IMR-90 (cell line): ENCODE measurements around the gene LAMB2. TPM values are rescaled to one million over a fixed set of nuclear protein-coding genes. Genes with fewer than 3 reads are reported as not detected.

Experiments used
- ATAC-seq: fragments of 200-7000 bp; cut with Tn5 transposase; 2 replicates; pipeline ENCODE4 v1.9.1; 2020; ENCODE audit warnings: low read depth, mild to moderate bottlenecking, moderate library complexity
- BruUV-seq: library from RNA; stranded (reverse); fragments of 400-500 nt; replicated peaks from 2 replicates; lab custom pipeline; 2021; lab: Mats Ljungman, UMichigan
- CTCF ChIA-PET: fragments of 300-600 bp; formaldehyde crosslinking; extraction: SDS; loops from one replicate; lab custom pipeline; 2021; ENCODE audit warnings: antibody characterized with exemption; lab: Yijun Ruan, JAX
- POLR2A ChIA-PET: fragments of 300-600 bp; sonication (Branson Sonifier 250); formaldehyde crosslinking; loops from one replicate; lab custom pipeline; 2022; ENCODE audit warnings: antibody characterized with exemption; ENCODE audit not compliant: unreplicated experiment; lab: Charles Lee
- DNase-seq: peaks from one replicate; pipeline ENCODE4 v3.0.0; 2013
- H2AFZ ChIP-seq: replicated peaks from 2 replicates; pipeline ENCODE3; 2013; ENCODE audit warnings: low read length, mild to moderate bottlenecking; ENCODE audit not compliant: poor library complexity
- H2AK5ac ChIP-seq: 2 replicates; pipeline ENCODE4 v1.6.1; 2013; ENCODE audit warnings: low read depth, low read length, inconsistent platforms
- H2AK9ac ChIP-seq: replicated peaks from 2 replicates; pipeline ENCODE3; 2013; ENCODE audit warnings: mild to moderate bottlenecking, low read depth, low read length, moderate library complexity; ENCODE audit not compliant: poor library complexity
- H2BK120ac ChIP-seq: 2 replicates; pipeline ENCODE4 v1.6.1; 2013; ENCODE audit warnings: low read depth, low read length, inconsistent platforms
- H2BK15ac ChIP-seq: 3 replicates; pipeline ENCODE4 v1.6.1; 2013; ENCODE audit warnings: low read depth, low read length, inconsistent platforms
- H2BK20ac ChIP-seq: 2 replicates; pipeline ENCODE4 v1.6.1; 2013; ENCODE audit warnings: low read depth, mild to moderate bottlenecking, inconsistent platforms, low read length, moderate library complexity
- H2BK5ac ChIP-seq: 2 replicates; pipeline ENCODE4 v1.6.1; 2013; ENCODE audit warnings: mild to moderate bottlenecking, low read depth, low read length, inconsistent platforms; ENCODE audit not compliant: poor library complexity, severe bottlenecking
- H3K14ac ChIP-seq: replicated peaks from 2 replicates; pipeline ENCODE4 v1.6.1; 2013; ENCODE audit warnings: low read depth, low read length, inconsistent platforms
- H3K18ac ChIP-seq: 2 replicates; pipeline ENCODE4 v1.6.1; 2013; ENCODE audit warnings: low read depth, low read length, control low read depth
- H3K23ac ChIP-seq: 2 replicates; pipeline ENCODE4 v1.6.1; 2013; ENCODE audit warnings: low read depth, low read length, inconsistent platforms
- H3K27ac ChIP-seq: 2 replicates; pipeline ENCODE4 v1.5.1; 2013; ENCODE audit warnings: mild to moderate bottlenecking, control low read depth, low read length; ENCODE audit not compliant: insufficient read depth
- H3K27me3 ChIP-seq: 2 replicates; pipeline ENCODE4 v1.6.1; 2013; ENCODE audit warnings: low read length; ENCODE audit not compliant: control insufficient read depth, insufficient read depth
- H3K36me3 ChIP-seq: 2 replicates; pipeline ENCODE4 v1.6.1; 2013; ENCODE audit warnings: low read length, mixed read lengths; ENCODE audit not compliant: control insufficient read depth, insufficient read depth
- H3K4ac ChIP-seq: 2 replicates; pipeline ENCODE4 v1.6.1; 2013; ENCODE audit warnings: low read depth, low read length, inconsistent platforms
- H3K4me1 ChIP-seq: 2 replicates; pipeline ENCODE4 v1.6.1; 2013; ENCODE audit warnings: low read length, mixed read lengths; ENCODE audit not compliant: control insufficient read depth, insufficient read depth
- H3K4me2 ChIP-seq: 2 replicates; pipeline ENCODE4 v1.6.1; 2013; ENCODE audit warnings: low read depth, mild to moderate bottlenecking, control low read depth, low read length, moderate library complexity
- H3K4me3 ChIP-seq: 2 replicates; pipeline ENCODE4 v1.5.1; 2013; ENCODE audit warnings: low read depth, mild to moderate bottlenecking, control low read depth, low read length, moderate library complexity; ENCODE audit not compliant: insufficient read depth
- H3K56ac ChIP-seq: 2 replicates; pipeline ENCODE4 v1.6.1; 2013; ENCODE audit warnings: low read length, inconsistent platforms; ENCODE audit not compliant: insufficient read depth; ENCODE audit errors: extremely low read depth
- H3K79me1 ChIP-seq, 2 experiments: 2 replicates each; pipeline ENCODE4 v1.6.1; 2013; ENCODE audit warnings: low read length in 2 of 2, inconsistent platforms in 1 of 2, low read depth in 1 of 2
- H3K9ac ChIP-seq: 2 replicates; pipeline ENCODE4 v1.6.1; 2013; ENCODE audit warnings: low read depth, low read length, control low read depth
- H3K9me1 ChIP-seq: 2 replicates; pipeline ENCODE4 v1.6.1; 2013; ENCODE audit warnings: low read length, inconsistent platforms; ENCODE audit not compliant: insufficient read depth
- H3K9me3 ChIP-seq: 2 replicates; pipeline ENCODE4 v1.6.1; 2013; ENCODE audit warnings: low read length; ENCODE audit not compliant: control insufficient read depth, insufficient read depth
- H4K20me1 ChIP-seq: 2 replicates; pipeline ENCODE4 v1.6.1; 2013; ENCODE audit warnings: low read length, inconsistent platforms; ENCODE audit not compliant: insufficient read depth
- H4K5ac ChIP-seq: 2 replicates; pipeline ENCODE4 v1.6.1; 2013; ENCODE audit warnings: mild to moderate bottlenecking, low read depth, low read length, control low read depth
- H4K8ac ChIP-seq, 2 experiments: 2 replicates each; pipeline ENCODE4 v1.6.1; 2013; ENCODE audit warnings: low read depth in 2 of 2, low read length in 2 of 2, control low read depth in 1 of 2, inconsistent platforms in 1 of 2
- H4K91ac ChIP-seq: 2 replicates; pipeline ENCODE4 v1.6.1; 2013; ENCODE audit warnings: low read depth, low read length, inconsistent platforms; ENCODE audit not compliant: insufficient read depth
- BHLHE40 ChIP-seq: fragments of 150-350 bp; IDR thresholded peaks from 2 replicates; pipeline ENCODE4 v1.6.1; 2016; ENCODE audit warnings: mild to moderate bottlenecking, low read depth, low read length
- CEBPB ChIP-seq: IDR thresholded peaks from 2 replicates; pipeline ENCODE4 v1.6.1; 2012; ENCODE audit warnings: low read depth, low read length, improper control_type of control experiment
- ELK1 ChIP-seq: fragments of 150-350 bp; IDR thresholded peaks from 2 replicates; pipeline ENCODE4 v1.6.1; 2016; ENCODE audit warnings: low read depth, mild to moderate bottlenecking, low read length, moderate library complexity, borderline replicate concordance
- FOS ChIP-seq: fragments of 150-350 bp; IDR thresholded peaks from 2 replicates; pipeline ENCODE4 v1.6.1; 2016; ENCODE audit warnings: low read depth, low read length
- MAFK ChIP-seq: IDR thresholded peaks from 2 replicates; pipeline ENCODE4 v1.6.1; 2012; ENCODE audit warnings: low read depth, low read length, improper control_type of control experiment
- MAZ ChIP-seq: IDR thresholded peaks from 2 replicates; pipeline ENCODE4 v1.6.1; 2012; ENCODE audit warnings: low read depth, mild to moderate bottlenecking, low read length, improper control_type of control experiment, moderate library complexity, borderline replicate concordance
- MXI1 ChIP-seq: IDR thresholded peaks from 2 replicates; pipeline ENCODE4 v1.6.1; 2012; ENCODE audit warnings: low read depth, mild to moderate bottlenecking, low read length, moderate library complexity, borderline replicate concordance
- NFE2L2 ChIP-seq: fragments of 150-350 bp; IDR thresholded peaks from 2 replicates; pipeline ENCODE4 v1.6.1; 2016; ENCODE audit warnings: low read depth, mild to moderate bottlenecking, low read length
- POLR2A ChIP-seq: IDR thresholded peaks from 2 replicates; pipeline ENCODE4 v1.6.1; 2012; ENCODE audit warnings: mild to moderate bottlenecking, low read depth, low read length
- RAD21 ChIP-seq: IDR thresholded peaks from 2 replicates; pipeline ENCODE4 v1.6.1; 2012; ENCODE audit warnings: low read length, improper control_type of control experiment
- RCOR1 ChIP-seq: IDR thresholded peaks from 2 replicates; pipeline ENCODE4 v1.6.1; 2012; ENCODE audit warnings: mild to moderate bottlenecking, low read length, improper control_type of control experiment; ENCODE audit not compliant: insufficient replicate concordance
- SMC3 ChIP-seq: fragments of 150-350 bp; IDR thresholded peaks from 2 replicates; pipeline ENCODE4 v1.6.1; 2016; ENCODE audit warnings: low read depth, mild to moderate bottlenecking, antibody characterized with exemption, low read length, moderate library complexity
- WGBS, 2 experiments: methylation state at CpG; one replicate each; pipeline versions ENCODE4 v1.1.5 to v1.1.7; 2013; ENCODE audit warnings: missing lambda C conversion rate in 2 of 2; ENCODE audit not compliant: insufficient read length in 1 of 2; ENCODE audit errors: extremely low coverage in 2 of 2; 5-methylcytosine and 5-hydroxymethylcytosine counted together
- dilution Hi-C: fragments of 300-500 bp; cut with HindIII; formaldehyde crosslinking; loops from one replicate; pipeline ENCODE4 v1.14.3; 2018; ENCODE audit warnings: low sequenced_read_pairs; ENCODE audit not compliant: unreplicated experiment
- in situ Hi-C: fragments of 300-500 bp; cut with MboI; formaldehyde crosslinking; loops from 3 replicates; pipeline ENCODE4 v1.14.3; 2019; ENCODE audit warnings: low sequenced_read_pairs, inconsistent platforms, mixed read lengths
- intact Hi-C: fragments of 100-400 bp; cut with micrococcal nuclease; formaldehyde crosslinking; loops from 2 replicates; pipeline ENCODE4 v1.10.0; 2022
- polyA plus RNA-seq, 3 experiments: library from polyadenylated mRNA; depleted of rRNA; stranded (reverse); fragments of >200 nt; gene quantifications; 2 replicates each; pipeline ENCODE4 v1.2.3, GENCODE V29; 2012; ENCODE audit warnings: low replicate concordance in 1 of 3
- total RNA-seq: library from RNA; depleted of rRNA; stranded (reverse); fragments of >200 nt; gene quantifications from 2 replicates; pipeline ENCODE4 v1.2.3, GENCODE V29; 2012
- TF ChIP-seq, protein P1 (sequence below): conservative IDR thresholded peaks from 2 replicates; pipeline ENCODE4 v1.5.1; 2012; ENCODE audit warnings: mild to moderate bottlenecking, low read depth, low read length, improper control_type of control experiment
- TF ChIP-seq, protein P2 (sequence below): fragments of 150-350 bp; IDR thresholded peaks from 2 replicates; pipeline ENCODE4 v1.6.1; 2017; ENCODE audit warnings: mild to moderate bottlenecking, antibody characterized with exemption, low read length, low read depth

LAMB2 gene
- total and polyA plus RNA-seq, 2 of the 4 experiments (the other 2 are of a cell fraction) = 213 to 570 TPM

- Histone ChIP-seq H3K18ac (no peak overlapping the region), H2AK9ac (no peak overlapping the region), H2AK5ac (no peak overlapping the region), H4K91ac (no peak overlapping the region), H3K4me1 (peaks cover 2% of the 10 kb centered on the region; the same call in 1 of the 2 replicates), H3K23ac (no peak overlapping the region), H3K4ac (no peak overlapping the region), H3K56ac (no peak overlapping the region), H3K4me3 (no peak overlapping the region), H4K8ac (no peak overlapping the region), H2BK120ac (no peak overlapping the region), H3K36me3 (peaks cover 59% of the 10 kb centered on the region), H2BK15ac (no peak overlapping the region), H3K9me1 (peaks cover 2% of the 10 kb centered on the region; the same call in 1 of the 2 replicates), H4K20me1 (no peaks in the 10 kb centered on the region), H3K27ac (no peak overlapping the region), H3K9ac (no peak overlapping the region), H3K4me2 (no peak overlapping the region), H2AFZ (no peak overlapping the region), H3K9me3 (no peaks in the 10 kb centered on the region), H3K79me1 (peaks cover 21 to 23% of the 10 kb centered on the region in 2 experiments), H2BK5ac (no peak overlapping the region), H3K14ac (no peak overlapping the region), H2BK20ac (no peak overlapping the region), H4K5ac (no peak overlapping the region), H3K27me3 (no peaks in the 10 kb centered on the region)
- TF ChIP-seq, protein P1, sequence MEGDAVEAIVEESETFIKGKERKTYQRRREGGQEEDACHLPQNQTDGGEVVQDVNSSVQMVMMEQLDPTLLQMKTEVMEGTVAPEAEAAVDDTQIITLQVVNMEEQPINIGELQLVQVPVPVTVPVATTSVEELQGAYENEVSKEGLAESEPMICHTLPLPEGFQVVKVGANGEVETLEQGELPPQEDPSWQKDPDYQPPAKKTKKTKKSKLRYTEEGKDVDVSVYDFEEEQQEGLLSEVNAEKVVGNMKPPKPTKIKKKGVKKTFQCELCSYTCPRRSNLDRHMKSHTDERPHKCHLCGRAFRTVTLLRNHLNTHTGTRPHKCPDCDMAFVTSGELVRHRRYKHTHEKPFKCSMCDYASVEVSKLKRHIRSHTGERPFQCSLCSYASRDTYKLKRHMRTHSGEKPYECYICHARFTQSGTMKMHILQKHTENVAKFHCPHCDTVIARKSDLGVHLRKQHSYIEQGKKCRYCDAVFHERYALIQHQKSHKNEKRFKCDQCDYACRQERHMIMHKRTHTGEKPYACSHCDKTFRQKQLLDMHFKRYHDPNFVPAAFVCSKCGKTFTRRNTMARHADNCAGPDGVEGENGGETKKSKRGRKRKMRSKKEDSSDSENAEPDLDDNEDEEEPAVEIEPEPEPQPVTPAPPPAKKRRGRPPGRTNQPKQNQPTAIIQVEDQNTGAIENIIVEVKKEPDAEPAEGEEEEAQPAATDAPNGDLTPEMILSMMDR = no peak
- TF ChIP-seq FOS = no peak
- TF ChIP-seq SMC3 = no peak
- no peak for TF ChIP-seq MXI1
- no peak for TF ChIP-seq POLR2A
- TF ChIP-seq, protein P2, sequence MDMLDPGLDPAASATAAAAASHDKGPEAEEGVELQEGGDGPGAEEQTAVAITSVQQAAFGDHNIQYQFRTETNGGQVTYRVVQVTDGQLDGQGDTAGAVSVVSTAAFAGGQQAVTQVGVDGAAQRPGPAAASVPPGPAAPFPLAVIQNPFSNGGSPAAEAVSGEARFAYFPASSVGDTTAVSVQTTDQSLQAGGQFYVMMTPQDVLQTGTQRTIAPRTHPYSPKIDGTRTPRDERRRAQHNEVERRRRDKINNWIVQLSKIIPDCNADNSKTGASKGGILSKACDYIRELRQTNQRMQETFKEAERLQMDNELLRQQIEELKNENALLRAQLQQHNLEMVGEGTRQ = no peak
- TF ChIP-seq RAD21 = no peak
- no peak for TF ChIP-seq MAZ
- TF ChIP-seq RCOR1 = no peak
- TF ChIP-seq CEBPB = no peak
- TF ChIP-seq MAFK = no peak
- no peak for TF ChIP-seq NFE2L2
- no peak for TF ChIP-seq BHLHE40
- no peak for TF ChIP-seq ELK1
- intact Hi-C loops = no loop called here
- DNase-seq (peak; percentile 34), ATAC-seq (no peak)
- dilution Hi-C loops = no loop called here
- CTCF ChIA-PET = no interaction called here
- in situ Hi-C loops = no loop called here
- BruUV-seq = no TSS peak
- POLR2A ChIA-PET = no interaction called here
- WGBS, 2 experiments = no CpG with 5 or more reads among the region's 5 CpGs
Observed at GRCh38 chr3:49098429-49098828, 34.4 kb downstream of the LAMB2 start.
